ENCODE data around the gene FRAS1. TPM values are rescaled to one million over a fixed set of nuclear protein-coding genes. Genes with fewer than 3 reads are reported as not detected.

FRAS1 gene
- total RNA-seq, 6 experiments from 2014 or later, result 0.12 to 1.5 (median 0.45) TPM

- Histone ChIP-seq H3K4me3 (no peak overlapping the region), H3K27ac (no peak overlapping the region), H3K4me1 (no peaks in the 10 kb centered on the region), H3K27me3 (no peaks in the 10 kb centered on the region), H3K9me3 (no peaks in the 10 kb centered on the region), H3K36me3 (no peaks in the 10 kb centered on the region)
- ATAC-seq (no peak), DNase-seq (no peak)
- no peak for TF ChIP-seq POLR2A (IDR thresholded peaks at IDR 0.05)
- TF ChIP-seq, protein P1, sequence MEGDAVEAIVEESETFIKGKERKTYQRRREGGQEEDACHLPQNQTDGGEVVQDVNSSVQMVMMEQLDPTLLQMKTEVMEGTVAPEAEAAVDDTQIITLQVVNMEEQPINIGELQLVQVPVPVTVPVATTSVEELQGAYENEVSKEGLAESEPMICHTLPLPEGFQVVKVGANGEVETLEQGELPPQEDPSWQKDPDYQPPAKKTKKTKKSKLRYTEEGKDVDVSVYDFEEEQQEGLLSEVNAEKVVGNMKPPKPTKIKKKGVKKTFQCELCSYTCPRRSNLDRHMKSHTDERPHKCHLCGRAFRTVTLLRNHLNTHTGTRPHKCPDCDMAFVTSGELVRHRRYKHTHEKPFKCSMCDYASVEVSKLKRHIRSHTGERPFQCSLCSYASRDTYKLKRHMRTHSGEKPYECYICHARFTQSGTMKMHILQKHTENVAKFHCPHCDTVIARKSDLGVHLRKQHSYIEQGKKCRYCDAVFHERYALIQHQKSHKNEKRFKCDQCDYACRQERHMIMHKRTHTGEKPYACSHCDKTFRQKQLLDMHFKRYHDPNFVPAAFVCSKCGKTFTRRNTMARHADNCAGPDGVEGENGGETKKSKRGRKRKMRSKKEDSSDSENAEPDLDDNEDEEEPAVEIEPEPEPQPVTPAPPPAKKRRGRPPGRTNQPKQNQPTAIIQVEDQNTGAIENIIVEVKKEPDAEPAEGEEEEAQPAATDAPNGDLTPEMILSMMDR (IDR thresholded peaks at IDR 0.05), result no peak
- intact Hi-C loops (cut with DNase I), result no loop called here
- 35% methylated on average over 8 of the region's 8 CpGs for WGBS (ENCODE audit: insufficient coverage, low coverage, low lambda C conversion rate, missing lambda C conversion rate)
These were observed 79.3 kb downstream of the FRAS1 start for GRCh38 chr4:78136109-78137081.

GRCh38 chr4:78137532-78137931 lies 80.4 kb downstream of the FRAS1 start:
- H3K36me3 ChIP-seq, result no peaks in the 10 kb centered on the region

DNA sequence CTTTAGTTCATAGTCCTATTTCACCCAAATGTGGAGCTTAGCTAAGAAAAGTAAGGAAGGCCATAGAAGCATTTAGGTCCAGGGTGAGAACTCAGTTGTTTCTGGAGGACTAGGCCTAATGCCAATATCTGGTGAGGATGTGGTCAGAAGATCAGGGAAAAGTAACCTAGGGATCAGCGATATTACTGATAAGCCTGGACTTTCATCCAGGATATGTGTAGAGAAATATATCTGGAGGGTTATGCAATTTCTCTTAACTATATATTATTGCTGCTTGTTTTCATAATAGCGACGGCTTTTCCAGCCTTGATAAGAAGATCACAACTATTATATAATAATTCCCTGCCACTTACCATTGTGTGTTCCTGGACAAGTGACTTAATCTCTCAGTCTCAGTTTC lies 81.1 kb downstream of the FRAS1 start:
- DNase-seq (no peak), ATAC-seq (no peak)
- WGBS (ENCODE audit: insufficient coverage, low coverage, low lambda C conversion rate, missing lambda C conversion rate), result 14% methylated on average over 3 of the region's 3 CpGs
- intact Hi-C loops (cut with DNase I), result no loop called here
- no peak overlapping the region for H3K4me3 ChIP-seq
- no peaks in the 10 kb centered on the region for H3K9me3 ChIP-seq
- H3K27ac ChIP-seq, result no peak overlapping the region
- H3K4me1 ChIP-seq, result no peaks in the 10 kb centered on the region
- TF ChIP-seq, protein P1 (IDR thresholded peaks at IDR 0.05), result no peak
- TF ChIP-seq POLR2A (IDR thresholded peaks at IDR 0.05), result no peak
- H3K27me3 ChIP-seq, result no peaks in the 10 kb centered on the region
- no peaks in the 10 kb centered on the region for H3K36me3 ChIP-seq

More at GRCh38 chr4:78137532-78137931, 80.4 kb downstream of the FRAS1 start:
- 75% methylated on average over 1 of the region's 1 CpG for WGBS (ENCODE audit: insufficient coverage, low coverage, low lambda C conversion rate, missing lambda C conversion rate)
- TF ChIP-seq, protein P1 (IDR thresholded peaks at IDR 0.05), result no peak
- TF ChIP-seq POLR2A (IDR thresholded peaks at IDR 0.05), result no peak
- Histone ChIP-seq H3K9me3 (no peaks in the 10 kb centered on the region), H3K27ac (no peak overlapping the region), H3K27me3 (no peaks in the 10 kb centered on the region), H3K4me1 (no peaks in the 10 kb centered on the region), H3K4me3 (no peak overlapping the region)
- DNase-seq (no peak), ATAC-seq (no peak)
- intact Hi-C loops (cut with DNase I), result no loop called here

GRCh38 chr4:78143634-78144033 lies 86.5 kb downstream of the FRAS1 start:
- Histone ChIP-seq H3K9me3 (no peaks in the 10 kb centered on the region), H3K27ac (no peak overlapping the region), H3K36me3 (no peaks in the 10 kb centered on the region), H3K27me3 (no peaks in the 10 kb centered on the region), H3K4me1 (no peaks in the 10 kb centered on the region), H3K4me3 (no peak overlapping the region)
- intact Hi-C loops (cut with DNase I), result no loop called here
- no peak for DNase-seq
- no peak for ATAC-seq
- no peak for TF ChIP-seq POLR2A (IDR thresholded peaks at IDR 0.05)
- TF ChIP-seq, protein P1 (IDR thresholded peaks at IDR 0.05), result no peak
- WGBS (ENCODE audit: insufficient coverage, low coverage, low lambda C conversion rate, missing lambda C conversion rate), result 92% methylated on average over 2 of the region's 2 CpGs

Measured in right lobe of liver (tissue), 6 donors.